ENCODE results near the gene TRPM5. TPM values are rescaled to one million over a fixed set of nuclear protein-coding genes. Genes with fewer than 3 reads are reported as not detected.

The TRPM5 gene
- total RNA-seq, 2 donors from 2014 or later = 0.68 TPM; not detected in 1

DNA sequence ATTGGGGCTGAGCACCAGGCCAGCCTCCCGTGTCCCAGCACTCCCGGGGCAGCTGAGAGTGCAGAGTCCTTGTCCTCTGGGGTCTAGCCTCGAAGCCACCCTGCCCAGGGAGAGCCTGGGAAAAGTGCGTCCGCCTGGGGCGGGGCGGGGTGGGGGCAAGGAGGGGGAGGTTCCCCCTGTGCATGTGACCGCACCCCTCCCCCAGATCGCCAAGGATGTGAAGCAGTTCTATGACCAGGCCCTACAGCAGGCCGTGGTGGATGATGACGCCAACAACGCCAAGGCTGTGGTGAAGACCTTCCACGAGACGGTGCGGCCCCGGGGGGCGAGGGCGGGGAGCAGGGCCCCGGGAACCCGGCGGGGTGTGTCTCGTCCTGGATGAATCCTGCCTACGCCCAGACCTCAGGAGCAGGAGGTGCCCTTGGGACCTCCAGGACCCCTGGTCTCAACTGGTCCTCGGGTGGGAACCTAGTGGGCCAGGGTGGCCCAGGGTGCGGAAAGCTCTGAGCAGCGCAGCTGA, 49.0 kb downstream of the TRPM5 start:
- Histone ChIP-seq H3K9me3 (no peaks in the 10 kb centered on the region), H3K4me1 (replicated peaks) (peaks cover 11% of the 10 kb centered on the region), H3K27me3 (replicated peaks; ENCODE audit: insufficient read depth) (no peaks in the 10 kb centered on the region), H3K4me3 (no peak overlapping the region), H3K27ac (no peak overlapping the region), H3K36me3 (peaks cover 0 to 33% of the 10 kb centered on the region in 2 donors)
- no peak for DNase-seq (ENCODE audit: low spot score)
- TF ChIP-seq POLR2A (IDR thresholded peaks at IDR 0.05) (no peak), POLR2AphosphoS5 (IDR thresholded peaks at IDR 0.05) (no peak)
- intact Hi-C loops (cut with DNase I) = no loop called here
- 80% methylated on average over 26 of the region's 26 CpGs for WGBS

DNA sequence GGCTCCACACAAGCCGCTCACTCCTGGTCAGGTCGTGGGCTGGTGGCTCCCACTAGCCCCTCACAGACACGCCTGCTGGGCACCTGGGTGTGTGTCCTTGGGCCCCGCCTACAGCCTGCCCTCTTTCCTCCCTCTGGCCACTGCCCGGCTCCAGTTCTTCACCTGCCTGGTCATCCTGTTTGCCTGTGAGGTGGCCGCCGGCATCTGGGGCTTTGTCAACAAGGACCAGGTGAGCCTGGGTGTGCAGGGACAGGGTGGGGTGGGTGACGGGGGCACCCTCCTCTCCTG, 49.6 kb downstream of the TRPM5 start:
- H3K4me3 ChIP-seq = no peak overlapping the region
- no peak for DNase-seq (ENCODE audit: low spot score)
- no peaks in the 10 kb centered on the region for H3K27me3 ChIP-seq (replicated peaks; ENCODE audit: insufficient read depth)
- peaks cover 0 to 33% of the 10 kb centered on the region in 2 donors for H3K36me3 ChIP-seq
- intact Hi-C loops (cut with DNase I) = no loop called here
- H3K27ac ChIP-seq = no peak overlapping the region
- H3K4me1 ChIP-seq (replicated peaks) = peaks cover 12% of the 10 kb centered on the region
- no peaks in the 10 kb centered on the region for H3K9me3 ChIP-seq
- TF ChIP-seq POLR2AphosphoS5 (IDR thresholded peaks at IDR 0.05) (no peak), POLR2A (IDR thresholded peaks at IDR 0.05) (no peak)
- TF ChIP-seq, protein P1, sequence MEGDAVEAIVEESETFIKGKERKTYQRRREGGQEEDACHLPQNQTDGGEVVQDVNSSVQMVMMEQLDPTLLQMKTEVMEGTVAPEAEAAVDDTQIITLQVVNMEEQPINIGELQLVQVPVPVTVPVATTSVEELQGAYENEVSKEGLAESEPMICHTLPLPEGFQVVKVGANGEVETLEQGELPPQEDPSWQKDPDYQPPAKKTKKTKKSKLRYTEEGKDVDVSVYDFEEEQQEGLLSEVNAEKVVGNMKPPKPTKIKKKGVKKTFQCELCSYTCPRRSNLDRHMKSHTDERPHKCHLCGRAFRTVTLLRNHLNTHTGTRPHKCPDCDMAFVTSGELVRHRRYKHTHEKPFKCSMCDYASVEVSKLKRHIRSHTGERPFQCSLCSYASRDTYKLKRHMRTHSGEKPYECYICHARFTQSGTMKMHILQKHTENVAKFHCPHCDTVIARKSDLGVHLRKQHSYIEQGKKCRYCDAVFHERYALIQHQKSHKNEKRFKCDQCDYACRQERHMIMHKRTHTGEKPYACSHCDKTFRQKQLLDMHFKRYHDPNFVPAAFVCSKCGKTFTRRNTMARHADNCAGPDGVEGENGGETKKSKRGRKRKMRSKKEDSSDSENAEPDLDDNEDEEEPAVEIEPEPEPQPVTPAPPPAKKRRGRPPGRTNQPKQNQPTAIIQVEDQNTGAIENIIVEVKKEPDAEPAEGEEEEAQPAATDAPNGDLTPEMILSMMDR (IDR thresholded peaks at IDR 0.05) = no peak
- 79% methylated on average over 8 of the region's 8 CpGs for WGBS

Other genes with a start within 250 kb of the TRPM5 start
- 1 to 10 TPM; 3.9 to 7.9 TPM for gene ASCL2, start 173.9 kb downstream of the TRPM5 start, total RNA-seq
- under 1 TPM in 1 of 2 donors, not detected in 1; 0.85 TPM for gene C11orf21, start 142.6 kb downstream of the TRPM5 start, total RNA-seq
- not detected for gene TSPAN32, start 142.5 kb downstream of the TRPM5 start, total RNA-seq
- gene CD81, start 67.2 kb downstream of the TRPM5 start, total RNA-seq = 100 to 1,000 TPM; 472 to 927 TPM
- 10 to 100 TPM; 40.4 to 71.1 TPM for gene TSSC4, start 43.8 kb downstream of the TRPM5 start, total RNA-seq
- gene KCNQ1, start 494 bp upstream of the TRPM5 start, total RNA-seq = 10 to 100 TPM; 10.0 to 33.8 TPM

Data from prostate gland (tissue), 2 donors.